ENCODE measurements around the gene BCAS4.

BCAS4 gene

GRCh38 chr20:50826121-50826520 is 31.3 kb downstream of the BCAS4 start:
- no peak for DNase-seq

- DNase-seq = no peak
Observed at GRCh38 chr20:50828363-50829136, 33.7 kb downstream of the BCAS4 start.

GRCh38 chr20:50831622-50832021 is 36.8 kb downstream of the BCAS4 start:
- no peak for DNase-seq

- no peak for DNase-seq
Observed at GRCh38 chr20:50834599-50835005, 39.7 kb downstream of the BCAS4 start.

- no peak for DNase-seq
Observed at GRCh38 chr20:50837532-50838321, 42.9 kb downstream of the BCAS4 start.

- no peak for DNase-seq
Observed at GRCh38 chr20:50838322-50838625, 43.4 kb downstream of the BCAS4 start.

- DNase-seq = no peak
Observed at GRCh38 chr20:50838707-50839385, 44.0 kb downstream of the BCAS4 start.

- no peak for DNase-seq
Observed at GRCh38 chr20:50842821-50843220, 48.0 kb downstream of the BCAS4 start.

- DNase-seq = no peak
Observed at GRCh38 chr20:50843331-50844276, 48.7 kb downstream of the BCAS4 start.

GRCh38 chr20:50844430-50845100 is 49.7 kb downstream of the BCAS4 start:
- no peak for DNase-seq

GRCh38 chr20:50845566-50846215 is 50.8 kb downstream of the BCAS4 start:
- no peak for DNase-seq

GRCh38 chr20:50848341-50848808 is 53.5 kb downstream of the BCAS4 start:
- no peak for DNase-seq

- DNase-seq = no peak
Observed at GRCh38 chr20:50848846-50849673, 54.2 kb downstream of the BCAS4 start.

GRCh38 chr20:50850721-50851286 is 55.9 kb downstream of the BCAS4 start:
- no peak for DNase-seq

GRCh38 chr20:50852085-50852484 is 57.2 kb downstream of the BCAS4 start:
- DNase-seq = no peak

GRCh38 chr20:50854506-50855249 is 59.8 kb downstream of the BCAS4 start:
- DNase-seq = no peak

GRCh38 chr20:50855498-50856474 is 60.9 kb downstream of the BCAS4 start:
- no peak for DNase-seq

- no peak for DNase-seq
Observed at GRCh38 chr20:50856475-50857041, 61.7 kb downstream of the BCAS4 start.
